DMS53 treated with DMSO at 0.1 percent for 48 hours (cell line): Measurements from ENCODE around the gene OXNAD1.

Experiments
- DNase-seq: peaks from one replicate; lab custom pipeline; 2025; ENCODE audit not compliant: unreplicated experiment; lab: John Stamatoyannopoulos, UW

Gene OXNAD1

GRCh38 chr3:16273867-16274266 is 8.9 kb downstream of the OXNAD1 start:
- no peak for DNase-seq

GRCh38 chr3:16277471-16277870 is 12.5 kb downstream of the OXNAD1 start:
- DNase-seq = no peak

- no peak for DNase-seq
These were observed 14.2 kb downstream of the OXNAD1 start for GRCh38 chr3:16279010-16279801.

- DNase-seq = no peak
These were observed 15.7 kb downstream of the OXNAD1 start for GRCh38 chr3:16280671-16281070.

- DNase-seq = no peak
These were observed 19.6 kb downstream of the OXNAD1 start for GRCh38 chr3:16284633-16285032.

- no peak for DNase-seq
These were observed 21.1 kb downstream of the OXNAD1 start for GRCh38 chr3:16286161-16286560.

- DNase-seq = no peak
These were observed 21.9 kb downstream of the OXNAD1 start for GRCh38 chr3:16286751-16287543.

- DNase-seq = no peak
These were observed 23.7 kb downstream of the OXNAD1 start for GRCh38 chr3:16288664-16289063.

GRCh38 chr3:16289144-16289889 is 24.3 kb downstream of the OXNAD1 start:
- DNase-seq = no peak

- peak; percentile 12 for DNase-seq
These were observed 25.2 kb downstream of the OXNAD1 start for GRCh38 chr3:16290007-16290826.

GRCh38 chr3:16290827-16291196 is 25.8 kb downstream of the OXNAD1 start:
- DNase-seq = no peak

- DNase-seq = no peak
These were observed 29.8 kb downstream of the OXNAD1 start for GRCh38 chr3:16294844-16295243.

GRCh38 chr3:16295298-16295890 is 30.4 kb downstream of the OXNAD1 start:
- no peak for DNase-seq

- DNase-seq = no peak
These were observed 33.2 kb downstream of the OXNAD1 start for GRCh38 chr3:16297997-16298885.

- DNase-seq = no peak
These were observed 33.9 kb downstream of the OXNAD1 start for GRCh38 chr3:16298891-16299290.

GRCh38 chr3:16299746-16300145 is 34.7 kb downstream of the OXNAD1 start:
- no peak for DNase-seq

GRCh38 chr3:16300307-16300706 is 35.3 kb downstream of the OXNAD1 start:
- DNase-seq = no peak

GRCh38 chr3:16300881-16301359 is 35.9 kb downstream of the OXNAD1 start:
- DNase-seq = no peak

- DNase-seq = no peak
These were observed 36.5 kb downstream of the OXNAD1 start for GRCh38 chr3:16301507-16301906.
